ENCODE results near the gene GADD45G. TPM values are rescaled to one million over a fixed set of nuclear protein-coding genes. Genes with fewer than 3 reads are reported as not detected.

The GADD45G gene
- total and polyA plus RNA-seq, 2 of the 4 experiments (the other 2 are of a cell fraction) = 0.15 TPM; not detected in 1

- Histone ChIP-seq H2AFZ (replicated peaks; ENCODE audit: low read length, poor library complexity) (no peak overlapping the region), H3K4me1 (ENCODE audit: control insufficient read depth, insufficient read depth, low read length) (peaks cover 1% of the 10 kb centered on the region; the same call in 1 of the 2 replicates), H3K18ac (ENCODE audit: low read depth, low read length) (no peak overlapping the region), H4K91ac (ENCODE audit: insufficient read depth, low read depth, low read length) (no peak overlapping the region), H3K23ac (ENCODE audit: low read depth, low read length) (no peak overlapping the region), H3K79me1 (ENCODE audit: low read depth in 1 of 2, low read length in 2 of 2) (no peaks in the 10 kb centered on the region), H2BK120ac (ENCODE audit: low read depth, low read length) (no peak overlapping the region), H3K9ac (ENCODE audit: low read depth, low read length) (no peak overlapping the region), H3K4me3 (ENCODE audit: insufficient read depth, low read depth, low read length) (no peak overlapping the region), H3K36me3 (ENCODE audit: control insufficient read depth, insufficient read depth, low read length) (no peaks in the 10 kb centered on the region), H3K14ac (replicated peaks; ENCODE audit: low read depth, low read length) (no peak overlapping the region), H3K27me3 (ENCODE audit: control insufficient read depth, insufficient read depth, low read length) (peaks cover 9% of the 10 kb centered on the region), H3K4ac (ENCODE audit: low read depth, low read length) (no peak overlapping the region), H4K5ac (ENCODE audit: low read depth, low read length) (no peak overlapping the region), H2BK15ac (ENCODE audit: low read depth, low read length) (no peak overlapping the region), H3K9me3 (ENCODE audit: control insufficient read depth, insufficient read depth, low read length) (peaks cover 2% of the 10 kb centered on the region; the same call in 1 of the 2 replicates), H4K8ac (ENCODE audit: low read depth in 2 of 2, low read length in 2 of 2) (no peak overlapping the region), H2AK5ac (ENCODE audit: low read depth, low read length) (no peak overlapping the region), H2BK20ac (ENCODE audit: low read depth, low read length) (no peak overlapping the region), H2AK9ac (replicated peaks; ENCODE audit: low read depth, low read length, poor library complexity) (no peak overlapping the region), H3K27ac (ENCODE audit: insufficient read depth, low read length) (no peak overlapping the region), H3K4me2 (ENCODE audit: low read depth, low read length) (no peak overlapping the region), H2BK5ac (ENCODE audit: low read depth, low read length, poor library complexity, severe bottlenecking) (no peak overlapping the region), H4K20me1 (ENCODE audit: insufficient read depth, low read length) (no peaks in the 10 kb centered on the region), H3K56ac (ENCODE audit: extremely low read depth, insufficient read depth, low read length) (no peak overlapping the region), H3K9me1 (ENCODE audit: insufficient read depth, low read length) (no peaks in the 10 kb centered on the region; the same call in 1 of the 2 replicates)
- no peak for DNase-seq
- POLR2A ChIA-PET (ENCODE audit: unreplicated experiment) = no interaction called here
- TF ChIP-seq MAFK (IDR thresholded peaks at IDR 0.05; ENCODE audit: low read depth, low read length) (no peak), USF2 (IDR thresholded peaks at IDR 0.05; ENCODE audit: low read depth, low read length) (no peak), CTCF (conservative IDR thresholded peaks at IDR 0.05; ENCODE audit: low read depth, low read length) (no peak), CHD1 (IDR thresholded peaks at IDR 0.05; ENCODE audit: low read depth, low read length) (no peak), RAD21 (IDR thresholded peaks at IDR 0.05; ENCODE audit: low read length) (no peak), CEBPB (IDR thresholded peaks at IDR 0.05; ENCODE audit: low read depth, low read length) (no peak), MAZ (IDR thresholded peaks at IDR 0.05; ENCODE audit: borderline replicate concordance, low read depth, low read length) (no peak), SMC3 (IDR thresholded peaks at IDR 0.05; ENCODE audit: low read depth, low read length) (no peak), MXI1 (IDR thresholded peaks at IDR 0.05; ENCODE audit: borderline replicate concordance, low read depth, low read length) (no peak), RCOR1 (IDR thresholded peaks at IDR 0.05; ENCODE audit: insufficient replicate concordance, low read length) (no peak), BHLHE40 (IDR thresholded peaks at IDR 0.05; ENCODE audit: low read depth, low read length) (no peak), FOS (IDR thresholded peaks at IDR 0.05; ENCODE audit: low read depth, low read length) (no peak), RFX5 (IDR thresholded peaks at IDR 0.05; ENCODE audit: low read depth, low read length) (no peak)
- WGBS, 2 experiments (ENCODE audit: extremely low coverage in 2 of 2, insufficient read length in 1 of 2) = 59% methylated on average over 6 of the region's 8 CpGs; no CpG with 5 or more reads in 1 of the 2 experiments
- no TSS peak for BruUV-seq (replicated peaks)
- no peak for ATAC-seq (ENCODE audit: low read depth)
- intact Hi-C loops (cut with micrococcal nuclease) = no loop called here
- CTCF ChIA-PET = interaction anchor here (1.2 kb wide), 1 partner anchor 12 kb away, joined by 3 read pairs; no protein-coding TSS in a partner anchor
- dilution Hi-C loops (cut with HindIII; ENCODE audit: low sequenced_read_pairs, unreplicated experiment) = no loop called here
- in situ Hi-C loops (cut with MboI; ENCODE audit: low sequenced_read_pairs) = no loop called here
These were observed 4.7 kb downstream of the GADD45G start for GRCh38 chr9:89609426-89610006.
